ENCODE measurements around the gene C9orf40.
A peak's percentile ranks its signal among the peaks of the same experiment; 100 is the strongest.

Gene C9orf40, protein sequence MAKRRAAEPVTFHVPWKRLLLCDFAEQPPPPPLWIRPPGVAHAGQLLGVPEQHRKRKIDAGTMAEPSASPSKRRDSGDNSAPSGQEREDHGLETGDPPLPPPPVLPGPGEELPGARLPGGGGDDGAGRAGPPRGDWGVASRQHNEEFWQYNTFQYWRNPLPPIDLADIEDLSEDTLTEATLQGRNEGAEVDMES

DNA sequence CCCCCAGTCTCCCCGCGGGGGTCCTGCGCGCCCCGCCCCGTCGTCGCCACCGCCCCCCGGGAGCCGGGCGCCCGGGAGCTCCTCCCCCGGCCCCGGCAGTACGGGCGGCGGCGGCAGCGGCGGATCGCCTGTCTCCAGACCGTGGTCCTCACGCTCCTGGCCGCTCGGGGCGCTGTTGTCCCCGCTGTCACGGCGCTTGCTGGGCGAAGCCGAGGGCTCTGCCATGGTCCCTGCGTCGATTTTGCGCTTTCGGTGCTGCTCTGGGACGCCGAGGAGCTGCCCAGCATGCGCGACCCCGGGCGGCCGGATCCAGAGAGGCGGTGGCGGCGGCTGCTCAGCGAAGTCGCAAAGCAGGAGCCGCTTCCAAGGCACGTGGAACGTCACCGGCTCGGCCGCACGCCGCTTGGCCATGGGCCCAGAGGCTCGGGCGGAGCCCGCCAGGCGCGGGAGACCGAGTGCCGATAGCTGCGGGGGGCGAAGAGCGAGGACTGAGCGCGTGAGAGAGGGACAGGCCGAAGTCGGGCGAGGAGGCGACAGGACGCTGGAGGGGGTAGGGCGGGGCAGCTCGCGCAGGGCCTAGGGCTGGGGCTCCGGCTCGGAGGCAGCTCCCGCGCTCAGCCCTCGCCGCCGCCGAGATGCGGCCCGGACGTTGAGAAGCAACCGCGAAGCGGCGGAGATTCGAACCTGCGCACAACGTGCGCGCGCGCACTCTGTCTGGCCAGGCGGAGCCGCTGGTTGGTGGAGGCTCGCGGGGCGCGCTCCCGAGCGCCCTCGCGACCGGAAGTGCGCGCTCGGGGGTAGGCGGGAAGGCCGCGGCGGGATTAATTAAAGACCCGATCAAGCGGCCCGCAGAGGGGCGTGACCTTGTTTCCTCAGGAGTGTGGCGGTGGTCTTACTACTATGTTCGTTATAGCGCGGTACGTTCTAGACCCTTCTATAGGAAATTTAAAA is at the start of gene C9orf40:
C9orf40 (minus strand) TSS at position 712 of the 951 bp plus-strand sequence; CDS start at position 411, 301 bp downstream.
- no peak for FAIRE-seq

DNA sequence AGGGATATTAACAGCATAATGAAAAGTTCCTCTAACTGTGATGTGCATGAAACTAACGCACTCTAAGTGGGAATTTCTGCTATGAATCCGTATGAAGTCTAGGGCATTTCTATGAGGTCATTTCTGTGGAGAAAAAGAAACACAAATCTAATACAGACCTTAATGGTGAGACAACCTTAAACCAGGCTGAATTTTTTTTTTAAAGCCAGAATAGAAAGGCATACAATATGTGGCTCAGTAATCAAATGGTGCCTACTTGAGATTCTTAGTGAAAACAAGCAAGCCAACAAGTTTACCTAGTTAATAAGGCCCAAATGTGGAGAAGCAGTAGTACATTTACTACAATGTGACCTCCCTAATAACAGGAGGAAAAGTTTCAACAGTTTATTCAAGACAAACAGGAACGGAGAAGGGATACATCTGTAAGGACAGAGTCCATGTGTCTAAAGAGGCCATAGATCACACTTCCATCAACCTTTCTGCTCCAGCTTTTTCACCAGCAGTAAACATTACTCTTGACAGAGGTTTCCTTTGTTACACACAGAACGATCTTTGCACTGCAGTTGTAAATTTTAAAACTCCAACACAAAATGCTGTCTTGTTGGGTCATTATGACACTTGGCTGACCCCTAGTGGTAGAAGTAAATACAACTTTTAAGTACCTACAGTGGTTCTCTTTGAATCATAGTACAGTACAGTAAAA is 49.2 kb upstream of the C9orf40 start:
- peak; percentile 89 for FAIRE-seq

DNA sequence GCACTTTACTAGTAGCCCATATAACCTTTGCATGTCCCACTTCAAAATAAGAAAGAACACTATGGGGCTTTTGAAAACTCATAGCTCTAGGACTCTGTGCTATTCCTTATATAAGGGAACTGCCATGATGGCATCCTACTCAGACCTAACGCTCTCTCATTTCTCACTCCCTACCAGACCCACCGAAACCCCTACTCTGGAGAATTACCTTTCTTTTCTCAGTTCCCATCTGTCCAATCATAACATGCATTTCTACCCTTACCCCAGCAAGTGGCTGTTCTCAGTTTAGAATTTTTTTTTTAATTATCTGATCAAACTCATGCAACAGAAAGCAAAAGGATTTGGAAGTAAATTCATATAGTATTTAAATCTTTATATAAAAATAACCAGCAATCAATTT is 48.1 kb upstream of the C9orf40 start:
- no peak for FAIRE-seq

DNA sequence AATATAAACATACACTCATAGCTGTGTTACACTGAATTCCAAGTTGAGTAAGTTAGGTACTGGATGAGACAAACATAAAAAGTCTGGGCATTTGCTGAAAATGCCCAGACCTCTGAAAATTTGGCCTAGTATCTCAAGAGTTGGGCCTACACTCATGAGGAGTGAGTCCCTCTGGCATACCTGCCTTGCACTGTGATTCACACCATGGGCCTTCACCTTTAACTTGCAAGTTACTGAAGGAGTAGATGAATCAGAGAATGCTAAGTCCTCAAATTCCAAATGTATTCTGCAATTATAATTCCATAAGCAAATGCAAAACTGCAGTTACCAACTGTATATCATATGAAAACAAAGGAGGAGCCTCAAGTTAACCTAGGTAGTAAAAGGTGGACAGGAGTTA is 32.3 kb upstream of the C9orf40 start:
- FAIRE-seq, result no peak

DNA sequence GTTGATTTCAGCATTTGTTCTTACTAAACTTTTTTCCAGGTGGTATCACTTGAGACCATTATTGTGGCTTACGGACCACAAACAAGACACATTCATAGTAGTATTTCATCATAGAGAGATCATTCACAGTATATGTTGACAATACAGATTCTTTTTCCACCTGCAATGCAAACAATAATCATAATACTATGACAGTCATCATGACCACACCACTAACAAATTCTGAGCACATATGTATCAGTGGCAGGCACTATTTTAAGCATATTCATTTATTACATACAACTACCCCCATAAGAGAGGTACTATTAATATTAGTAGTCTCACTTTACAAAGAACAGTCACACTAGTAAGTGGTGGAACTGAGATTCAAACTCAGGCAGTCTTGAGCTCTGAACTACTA is 31.0 kb upstream of the C9orf40 start:
- no peak for FAIRE-seq

- no peak for FAIRE-seq
These were observed 27.1 kb upstream of the C9orf40 start for GRCh38 chr9:74979844-74980243.

GRCh38 chr9:74977287-74977686 is 24.6 kb upstream of the C9orf40 start:
- no peak for FAIRE-seq

DNA sequence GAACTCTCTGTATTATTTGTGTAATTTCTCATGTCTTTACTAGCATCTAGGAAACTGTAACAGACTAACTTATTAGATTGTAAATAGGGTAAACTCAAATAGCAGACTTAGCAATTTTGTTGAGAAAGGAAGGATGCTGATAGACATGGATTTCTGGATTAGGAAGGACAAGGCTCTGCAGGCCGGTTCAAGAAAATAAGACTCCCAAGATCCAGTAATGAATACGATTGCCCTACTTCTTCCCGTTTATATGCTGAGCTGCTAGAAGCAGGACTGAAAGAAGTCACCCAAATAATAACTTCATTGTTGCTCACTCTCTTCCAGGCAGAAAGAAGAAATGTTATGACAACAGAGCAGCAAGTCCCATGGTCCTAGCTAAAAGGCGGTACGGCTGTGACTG is 22.8 kb upstream of the C9orf40 start:
- no peak for FAIRE-seq

DNA sequence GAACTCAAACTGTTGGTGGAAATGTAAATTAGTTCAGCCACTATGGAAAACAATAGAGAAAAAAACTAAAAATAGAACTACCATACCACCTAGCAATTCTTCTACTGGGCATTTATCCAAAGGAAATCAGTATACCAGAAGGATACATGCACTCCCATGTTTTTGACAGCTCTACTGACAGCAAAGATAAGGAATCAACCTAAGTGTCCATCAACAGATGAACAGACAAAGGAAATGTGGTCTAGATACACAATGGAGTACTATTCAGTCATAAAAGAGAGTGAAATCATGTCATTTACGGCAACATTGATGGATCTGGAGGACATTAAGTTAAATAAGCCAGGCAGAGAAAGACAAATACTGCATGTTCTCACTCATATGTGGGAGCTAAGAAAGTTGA is 21.8 kb upstream of the C9orf40 start:
- no peak for FAIRE-seq

GRCh38 chr9:74973714-74974113 is 21.0 kb upstream of the C9orf40 start:
- FAIRE-seq, result no peak

DNA sequence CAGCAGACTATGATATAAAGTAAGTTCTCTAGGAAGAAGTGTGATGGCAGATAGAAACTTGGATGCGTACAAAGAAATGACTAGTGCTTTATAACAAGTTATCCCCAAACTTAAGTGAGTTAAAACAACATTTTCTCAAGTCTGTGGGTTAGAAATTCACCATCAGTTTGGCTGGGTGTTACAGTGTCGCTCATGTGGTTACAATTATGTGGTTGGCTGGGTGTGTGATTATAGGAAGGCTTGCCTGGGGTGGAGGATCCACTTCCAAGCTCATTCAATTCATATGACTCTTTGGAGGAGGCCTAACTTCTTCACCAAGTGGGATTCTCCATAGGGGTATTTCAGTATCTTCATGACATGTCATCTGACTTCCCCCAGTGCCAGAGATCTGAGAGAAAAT is 10.3 kb upstream of the C9orf40 start:
- no peak for FAIRE-seq

DNA sequence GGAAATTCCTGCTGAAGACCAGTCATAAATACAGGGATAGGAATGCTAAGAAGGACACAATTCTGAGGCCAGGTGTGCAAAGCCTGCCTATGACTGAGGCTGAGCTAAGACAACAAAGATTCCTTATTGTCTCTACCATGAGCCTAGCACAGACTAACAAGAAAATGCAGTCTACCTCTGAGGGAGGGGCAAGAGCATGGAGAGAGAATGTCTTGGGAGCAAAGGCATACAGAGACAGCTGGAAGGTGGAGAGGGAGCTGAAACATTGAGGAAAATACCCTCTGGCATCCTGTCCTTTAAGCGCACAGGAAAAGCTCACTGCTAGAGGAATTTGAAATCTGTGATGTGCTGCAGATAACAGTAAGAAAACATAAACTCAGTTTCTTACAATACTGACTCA is 8.8 kb upstream of the C9orf40 start:
- no peak for FAIRE-seq

- FAIRE-seq, result no peak
These were observed 7.8 kb upstream of the C9orf40 start for GRCh38 chr9:74960561-74960960.

DNA sequence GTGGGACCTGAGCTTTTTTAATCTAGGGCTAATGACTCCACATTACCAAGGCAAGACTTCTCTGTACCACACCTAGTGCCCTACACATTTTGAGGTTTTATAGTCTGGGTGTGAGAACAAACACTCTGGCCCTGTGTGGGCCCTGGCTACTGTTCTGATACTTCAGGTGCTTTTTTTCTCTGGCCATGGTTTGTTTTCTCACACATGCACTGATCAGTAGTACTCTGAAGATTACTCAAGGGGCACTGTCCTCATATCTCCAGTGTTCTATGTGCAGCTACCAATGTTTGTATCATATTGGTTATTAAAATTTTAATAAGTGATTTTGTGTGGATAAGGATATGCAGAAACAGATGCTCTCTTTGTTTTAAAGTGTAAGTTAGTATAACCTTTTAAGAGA is 5.9 kb upstream of the C9orf40 start:
- FAIRE-seq, result no peak

DNA sequence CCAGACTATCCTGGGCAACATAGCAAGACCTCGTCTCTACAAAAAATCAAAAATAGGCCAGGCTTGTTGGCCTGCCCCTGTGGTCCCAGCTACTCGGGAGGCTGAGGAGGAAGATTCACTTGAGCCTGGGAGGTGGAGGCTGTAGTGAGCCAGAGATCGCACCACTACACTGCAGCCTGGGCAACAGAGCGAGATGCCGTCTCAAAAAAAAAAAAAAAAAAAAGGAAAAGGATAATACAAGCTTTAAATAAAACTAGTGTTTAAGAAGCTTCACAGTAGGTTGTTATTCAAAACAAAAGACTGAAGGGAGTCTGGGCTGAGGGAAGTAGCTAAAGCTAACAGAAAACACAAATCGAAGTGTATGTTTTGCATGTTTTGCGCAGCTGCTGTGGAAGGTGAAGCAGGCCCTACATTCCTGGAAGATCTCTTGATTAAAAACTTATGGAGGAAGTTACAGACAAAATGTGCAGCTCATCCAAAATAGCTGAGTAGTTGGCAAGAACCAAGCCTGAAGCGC is 581 bp upstream of the C9orf40 start:
- FAIRE-seq, result peak; percentile 89

GRCh38 chr9:74951725-74952151 is 974 bp downstream of the C9orf40 start:
- FAIRE-seq, result no peak

- FAIRE-seq, result no peak
These were observed 1.5 kb downstream of the C9orf40 start for GRCh38 chr9:74951107-74951720.

- FAIRE-seq, result no peak
These were observed 2.6 kb downstream of the C9orf40 start for GRCh38 chr9:74949859-74950855.

DNA sequence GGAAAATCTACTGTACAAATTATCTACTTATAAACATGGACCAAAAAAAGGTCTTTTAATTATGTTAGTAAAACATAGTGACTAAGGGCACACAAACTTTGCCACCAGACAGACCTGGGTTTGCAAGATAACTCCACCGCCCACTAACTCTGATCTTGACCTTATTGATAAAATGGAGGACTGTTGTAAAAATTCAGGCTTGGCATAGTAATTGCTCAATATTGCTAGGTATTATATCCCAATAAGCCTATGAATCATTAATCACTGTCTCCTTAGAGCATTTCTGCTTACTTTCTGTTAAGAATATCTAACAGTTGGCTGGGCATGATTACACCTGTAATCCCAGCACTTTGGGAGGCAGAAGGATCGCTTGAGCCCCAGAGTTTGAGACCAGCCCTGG is 3.8 kb downstream of the C9orf40 start:
- no peak for FAIRE-seq

GRCh38 chr9:74946686-74947085 is 6.0 kb downstream of the C9orf40 start:
- no peak for FAIRE-seq

DNA sequence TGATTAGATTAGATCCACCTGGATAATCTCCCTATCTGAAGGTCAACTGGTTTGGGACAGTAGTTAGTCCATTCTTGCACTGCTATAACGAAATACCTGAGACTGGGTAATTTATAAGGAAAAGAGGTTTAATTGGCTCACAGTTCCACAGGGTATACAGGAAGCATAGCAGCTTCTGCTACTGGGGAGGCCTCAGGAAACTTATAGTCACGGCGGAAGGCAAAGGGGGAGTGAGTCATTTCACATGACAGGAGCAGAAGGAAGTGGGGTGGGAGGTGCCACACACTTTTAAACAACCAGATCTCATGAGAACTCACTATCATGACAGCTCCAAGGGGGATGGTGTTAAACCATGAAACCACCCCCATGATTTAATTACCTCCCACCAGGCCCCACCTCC is 9.9 kb downstream of the C9orf40 start:
- no peak for FAIRE-seq

- no peak for FAIRE-seq
These were observed 12.1 kb downstream of the C9orf40 start for GRCh38 chr9:74940600-74940999.
